Activated naive CD4-positive, alpha-beta T cell treated with anti-CD3 and anti-CD28 coated beads, Interleukin-2, amount 50 U/mL, for 72 hours (primary cell): ENCODE results near the gene MED15. TPM values are rescaled to one million over a fixed set of nuclear protein-coding genes. Genes with fewer than 3 reads are reported as not detected.
"Not testable (repeated sequence)": the region's sequence is repeated elsewhere in the genome, so short reads cannot be mapped to it uniquely, and the experiment has no call there.

ENCODE experiments used
- ATAC-seq, 2 donors: fragments of 150-1000 bp; cut with Tn5 transposase; 2 replicates each; pipeline ENCODE4 v1.10.0; 2021; ENCODE audit warnings: mild to moderate bottlenecking in 2 of 2, moderate library complexity in 2 of 2
- DNase-seq, 2 donors: peaks; one replicate each; pipeline ENCODE4 v3.0.0; 2021 to 2022; ENCODE audit warnings: low spot score in 2 of 2
- H3K27ac Mint-ChIP-seq, 2 donors: one replicate each; pipeline ENCODE4 v1.8.0; 2022; ENCODE audit warnings: mild to moderate bottlenecking in 2 of 2, mixed read lengths in 2 of 2
- H3K36me3 Mint-ChIP-seq, 2 donors: one replicate each; pipeline ENCODE4 v1.8.0; 2022; ENCODE audit warnings: mixed read lengths in 2 of 2
- H3K9me3 Mint-ChIP-seq, 2 donors: one replicate each; pipeline ENCODE4 v1.8.0; 2022; ENCODE audit warnings: mixed read lengths in 2 of 2
- total RNA-seq, 2 donors: library from RNA; stranded (reverse); gene quantifications; one replicate each; pipeline ENCODE4 v1.2.3, GENCODE V29; 2022

Gene MED15
- total RNA-seq, 2 donors from 2014 or later = 88.9 to 137 TPM

GRCh38 chr22:20475569-20475968, 31.8 kb upstream of the MED15 start:
- peaks cover 0 to 15% of the 10 kb centered on the region in 2 donors for H3K36me3 Mint-ChIP-seq
- ATAC-seq, DNase-seq, H3K9me3 Mint-ChIP-seq: not testable (repeated sequence)
- H3K27ac Mint-ChIP-seq = peak overlapping the region; percentile 82 to 91

DNA sequence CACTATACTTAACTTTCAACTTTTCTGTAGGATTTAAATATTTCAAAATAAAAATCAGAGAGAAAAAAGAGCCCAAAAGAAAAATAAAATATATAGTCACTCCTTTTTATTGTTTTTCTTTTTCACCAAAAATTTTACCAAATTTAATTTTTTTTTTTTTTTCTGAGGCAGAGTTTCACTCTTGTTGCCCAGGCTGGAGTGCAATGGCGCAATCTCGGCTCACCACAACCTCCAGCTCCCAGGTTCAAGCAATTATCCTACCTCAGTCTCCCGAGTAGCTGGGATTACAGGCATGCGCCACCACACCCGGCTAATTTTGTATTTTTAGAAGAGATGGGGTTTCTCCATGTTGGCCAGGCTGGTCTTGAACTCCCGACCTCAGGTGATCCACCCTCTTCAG, 29.4 kb upstream of the MED15 start:
- H3K36me3 Mint-ChIP-seq, ATAC-seq, DNase-seq, H3K9me3 Mint-ChIP-seq: not testable (repeated sequence)
- H3K27ac Mint-ChIP-seq = peak overlapping the region in 1 of 2 donors; percentile 57

DNA sequence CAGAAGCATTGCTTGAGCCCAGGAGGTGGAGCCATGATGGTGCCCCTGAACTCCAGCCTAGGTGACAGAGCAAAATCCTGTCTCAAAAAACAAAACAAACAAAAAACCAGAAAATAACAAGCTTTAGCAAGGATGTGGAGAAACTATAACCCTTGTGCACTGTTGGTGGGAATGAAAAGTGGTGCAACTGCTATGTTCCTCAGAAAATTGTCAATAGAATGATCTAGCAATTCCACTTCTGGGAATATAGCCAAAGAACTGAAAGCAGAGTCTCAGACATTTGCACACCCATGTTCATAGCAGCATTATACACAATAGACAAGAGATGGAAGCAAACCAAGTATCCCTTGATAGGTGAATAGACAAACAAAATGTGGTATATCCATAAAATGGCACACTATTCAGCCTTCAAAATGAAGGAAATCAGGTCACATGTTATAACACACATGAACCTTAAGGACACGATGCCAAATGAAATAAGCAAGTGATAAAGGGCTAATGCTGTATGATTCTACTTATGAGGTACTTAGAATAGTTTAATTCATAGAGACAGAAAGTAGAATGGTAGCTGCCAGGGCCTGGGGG, 27.7 kb upstream of the MED15 start:
- Mint-ChIP-seq H3K9me3 (no peaks in the 10 kb centered on the region), H3K36me3 (peaks cover 0 to 7% of the 10 kb centered on the region in 2 donors), H3K27ac (no peak overlapping the region)
- DNase-seq = no peak
- ATAC-seq = no peak

GRCh38 chr22:20483143-20483506, 24.3 kb upstream of the MED15 start:
- not testable (repeated sequence) for H3K9me3 Mint-ChIP-seq, ATAC-seq, H3K27ac Mint-ChIP-seq, DNase-seq, H3K36me3 Mint-ChIP-seq

GRCh38 chr22:20483771-20484170, 23.6 kb upstream of the MED15 start:
- Mint-ChIP-seq H3K9me3 (no peaks in the 10 kb centered on the region), H3K36me3 (peaks cover 0 to 7% of the 10 kb centered on the region in 2 donors), H3K27ac (no peak overlapping the region)
- ATAC-seq = no peak
- DNase-seq = no peak

- H3K9me3 Mint-ChIP-seq = no peaks in the 10 kb centered on the region
- DNase-seq (no peak), ATAC-seq (no peak)
- H3K36me3 Mint-ChIP-seq = peaks cover 0 to 7% of the 10 kb centered on the region in 2 donors
- peak overlapping the region in 1 of 2 donors; percentile 44 for H3K27ac Mint-ChIP-seq
These were observed 22.3 kb upstream of the MED15 start for GRCh38 chr22:20484948-20485683.

DNA sequence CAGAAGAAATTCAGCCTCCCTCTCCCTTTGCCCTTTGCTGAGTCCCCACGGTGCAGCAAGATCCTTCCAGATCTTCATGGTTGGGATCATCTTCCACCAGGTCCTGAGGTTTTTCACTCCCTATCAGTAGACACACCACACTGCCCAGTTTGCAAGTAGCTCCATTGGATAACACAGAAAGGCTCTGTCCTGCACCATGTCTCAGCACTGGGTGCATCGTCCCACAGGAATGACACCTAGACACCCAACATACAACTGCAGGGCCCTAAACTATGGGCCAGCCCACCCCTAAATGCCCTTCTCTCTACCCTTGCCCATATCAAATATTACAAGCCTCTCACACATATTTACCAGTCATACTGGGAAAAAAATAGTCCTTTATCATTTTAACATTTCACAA, 21.2 kb upstream of the MED15 start:
- Mint-ChIP-seq H3K27ac (no peak overlapping the region), H3K9me3 (no peaks in the 10 kb centered on the region), H3K36me3 (peaks cover 0 to 7% of the 10 kb centered on the region in 2 donors)
- ATAC-seq (no peak), DNase-seq (no peak)

GRCh38 chr22:20487715-20488114, 19.7 kb upstream of the MED15 start:
- Mint-ChIP-seq H3K36me3 (peaks cover 0 to 7% of the 10 kb centered on the region in 2 donors), H3K27ac (no peak overlapping the region), H3K9me3 (no peaks in the 10 kb centered on the region)
- DNase-seq (no peak), ATAC-seq (no peak)

- ATAC-seq = no peak
- Mint-ChIP-seq H3K9me3 (no peaks in the 10 kb centered on the region), H3K36me3 (no peaks in the 10 kb centered on the region), H3K27ac (no peak overlapping the region)
- DNase-seq = no peak
These were observed 18.5 kb upstream of the MED15 start for GRCh38 chr22:20488946-20489345.

GRCh38 chr22:20490183-20490940, 17.0 kb upstream of the MED15 start:
- DNase-seq (no peak), ATAC-seq (peak in 1 of 2 donors; percentile 67)
- Mint-ChIP-seq H3K36me3 (peaks cover 0 to 6% of the 10 kb centered on the region in 2 donors), H3K27ac (no peak overlapping the region), H3K9me3 (no peaks in the 10 kb centered on the region)

GRCh38 chr22:20490941-20491307, 16.5 kb upstream of the MED15 start:
- Mint-ChIP-seq H3K27ac (no peak overlapping the region), H3K9me3 (no peaks in the 10 kb centered on the region), H3K36me3 (peaks cover 0 to 6% of the 10 kb centered on the region in 2 donors)
- no peak for ATAC-seq
- DNase-seq = no peak

DNA sequence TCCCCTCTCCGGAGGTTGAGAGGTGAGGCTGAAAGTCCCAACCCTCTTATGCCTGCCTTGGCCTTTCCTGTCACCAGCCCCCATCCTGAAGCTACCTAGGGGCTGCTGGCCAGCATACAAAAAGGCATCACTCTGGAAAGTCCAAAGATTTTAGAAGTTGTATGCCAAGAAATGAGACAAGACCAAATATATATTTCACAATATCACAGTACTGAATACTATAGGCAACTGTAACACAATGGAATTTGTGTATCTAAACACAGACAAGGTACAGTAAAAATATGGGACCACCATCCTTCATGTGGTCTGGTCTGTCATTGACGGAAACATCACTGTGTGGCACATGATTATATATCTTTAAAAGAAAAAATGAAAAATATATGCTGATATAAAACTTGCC, 16.1 kb upstream of the MED15 start:
- DNase-seq (no peak), ATAC-seq (no peak)
- no peak overlapping the region for H3K27ac Mint-ChIP-seq
- H3K9me3 Mint-ChIP-seq = no peaks in the 10 kb centered on the region
- peaks cover 0 to 6% of the 10 kb centered on the region in 2 donors for H3K36me3 Mint-ChIP-seq

- ATAC-seq (peak in 1 of 2 donors; percentile 41), DNase-seq (peak; percentile 41 to 62)
- peaks cover 0 to 6% of the 10 kb centered on the region in 2 donors for H3K36me3 Mint-ChIP-seq
- peak within 1 kb of the TSS; percentile 69 to 90 for H3K27ac Mint-ChIP-seq
- no peaks in the 10 kb centered on the region for H3K9me3 Mint-ChIP-seq
These were observed 12.2 kb upstream of the MED15 start, which contains the start of gene KLHL22 for GRCh38 chr22:20494978-20495860. TSS of gene KLHL22 (minus strand) at chr22:20495795. CDS start at chr22:20489211, 6,584 bp downstream.

GRCh38 chr22:20495861-20496681, 11.3 kb upstream of the MED15 start:
- Mint-ChIP-seq H3K9me3 (no peaks in the 10 kb centered on the region), H3K27ac (peak overlapping the region; percentile 69 to 89), H3K36me3 (peaks cover 0 to 6% of the 10 kb centered on the region in 2 donors)
- DNase-seq (peak; percentile 94 to 96), ATAC-seq (peak; percentile 91 to 98)

DNA sequence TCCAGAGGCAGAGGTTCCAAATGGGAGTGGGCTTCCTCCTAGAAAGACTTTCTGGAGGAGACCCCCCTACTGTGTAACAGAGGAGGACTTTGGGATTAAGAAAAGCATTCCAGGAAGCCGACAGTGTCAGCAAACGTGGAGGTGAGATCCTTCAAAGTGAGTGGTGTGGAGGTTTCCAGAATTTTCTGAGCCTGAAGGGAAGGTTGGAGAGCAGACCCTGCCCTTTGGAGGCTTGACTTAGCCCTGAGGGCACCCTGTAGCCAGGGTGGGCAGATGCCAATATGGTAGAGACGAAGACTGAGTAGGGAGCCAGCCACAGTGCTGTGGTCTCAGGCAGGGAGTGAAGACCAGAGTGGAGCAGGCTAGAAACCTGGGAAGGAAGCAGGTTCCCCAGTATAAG, 10.0 kb upstream of the MED15 start:
- Mint-ChIP-seq H3K36me3 (peaks cover 0 to 6% of the 10 kb centered on the region in 2 donors), H3K27ac (no peak overlapping the region), H3K9me3 (no peaks in the 10 kb centered on the region)
- ATAC-seq = no peak
- DNase-seq = no peak

GRCh38 chr22:20498913-20499312, 8.5 kb upstream of the MED15 start:
- Mint-ChIP-seq H3K9me3 (no peaks in the 10 kb centered on the region), H3K27ac (no peak overlapping the region), H3K36me3 (peaks cover 0 to 6% of the 10 kb centered on the region in 2 donors)
- no peak for DNase-seq
- ATAC-seq = no peak
